UCSD-AML1 (cell line): ENCODE data around the gene FBXL17.
"Not testable (repeated sequence)": the region's sequence is repeated elsewhere in the genome, so short reads cannot be mapped to it uniquely, and the experiment has no call there.

Experiments used
- DNase-seq: peaks from one replicate; lab custom pipeline; 2025; ENCODE audit not compliant: unreplicated experiment; lab: John Stamatoyannopoulos, UW

FBXL17 gene

DNA sequence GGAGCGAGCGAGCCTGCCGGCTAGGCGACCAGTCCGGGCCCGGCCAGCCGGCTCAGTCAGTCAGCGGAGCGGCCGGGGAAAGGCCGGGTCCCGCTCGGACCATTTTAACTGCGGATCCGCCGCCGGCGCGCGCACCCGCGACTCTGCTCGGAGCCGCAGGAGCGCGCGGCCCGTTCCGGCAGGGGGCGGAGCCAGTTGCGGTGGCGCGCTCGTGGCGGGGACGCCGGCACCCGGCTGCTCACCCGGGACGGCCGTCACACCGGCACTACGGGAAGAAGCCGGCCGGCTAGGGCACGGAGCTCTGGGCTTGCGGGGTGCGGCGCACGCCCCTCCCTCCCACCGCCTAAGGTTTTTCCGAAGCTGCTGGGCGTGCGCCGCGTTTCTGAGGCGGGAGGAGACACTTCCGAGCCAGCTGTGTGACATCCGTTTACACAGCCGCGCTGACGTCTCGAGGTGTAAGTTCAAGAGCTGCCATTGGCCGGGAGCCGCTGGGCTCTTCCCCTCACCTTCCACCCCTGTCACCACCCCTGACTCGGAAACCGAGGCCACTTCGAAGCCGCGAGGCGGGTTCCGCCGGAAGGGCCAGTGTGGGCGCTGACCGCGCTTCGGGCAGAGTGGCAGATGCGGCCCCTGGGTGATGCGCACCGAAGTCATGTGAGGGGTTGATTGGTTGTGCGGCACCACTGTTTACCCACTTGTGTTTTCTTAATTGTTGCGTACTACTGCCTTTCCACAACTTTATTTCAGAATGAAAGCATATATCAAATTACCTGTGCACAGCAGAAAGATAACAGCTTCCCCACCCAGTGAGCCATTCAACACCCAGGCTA lies at the start of gene FBXL17:
Gene FBXL17 (minus strand): TSS at position 145 of the 830 bp plus-strand sequence.
- DNase-seq: peak; percentile 95

DNA sequence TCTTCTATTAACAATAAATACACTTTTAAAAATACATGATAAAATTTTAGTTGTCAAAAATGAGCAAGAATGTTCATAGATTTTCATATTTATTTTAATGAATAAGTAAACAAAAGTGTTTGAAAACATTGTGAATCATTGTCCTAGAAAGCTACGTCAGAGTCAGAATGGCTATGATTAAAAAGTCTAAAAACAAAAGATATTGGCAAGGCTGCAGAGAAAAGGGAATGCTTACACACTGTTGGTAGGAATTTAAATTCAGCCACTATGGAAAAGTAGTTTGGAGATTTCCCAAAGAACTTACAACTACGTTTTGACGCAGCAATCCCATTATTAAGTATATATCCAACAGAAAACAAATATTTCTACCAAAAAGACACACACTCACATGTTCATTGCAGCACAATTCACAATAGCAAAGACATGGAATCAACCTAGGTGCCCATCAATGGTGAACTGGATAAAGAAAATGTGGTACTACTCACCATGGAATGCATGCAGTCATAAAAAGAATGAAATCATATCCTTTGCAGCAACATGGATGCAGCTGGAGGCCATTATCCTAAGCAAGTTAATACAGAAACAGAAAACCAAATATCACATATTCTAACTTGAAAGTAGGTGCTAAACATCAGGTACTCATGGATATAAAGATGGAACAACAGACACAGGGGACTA lies 49.2 kb upstream of the FBXL17 start:
- no peak for DNase-seq

DNA sequence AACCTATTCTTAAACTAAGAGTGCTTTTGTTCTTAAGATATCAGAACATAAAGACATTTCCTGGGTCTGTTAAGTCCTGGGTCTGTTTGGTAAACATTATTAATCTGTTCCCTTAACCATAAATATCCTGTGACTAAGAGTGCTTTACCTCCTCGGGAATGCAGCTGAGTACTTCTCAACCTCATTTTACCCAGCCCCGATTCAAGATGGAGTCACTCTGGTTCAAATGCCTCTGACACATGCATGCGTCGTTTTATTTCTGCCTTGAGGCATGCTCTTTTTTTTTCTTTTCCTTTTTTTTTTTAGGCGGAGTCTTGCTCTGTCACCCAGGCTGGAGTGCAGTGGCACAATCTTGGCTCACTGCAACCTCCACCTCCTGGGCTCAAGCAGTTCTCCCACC lies 39.8 kb upstream of the FBXL17 start:
- DNase-seq: no peak

DNA sequence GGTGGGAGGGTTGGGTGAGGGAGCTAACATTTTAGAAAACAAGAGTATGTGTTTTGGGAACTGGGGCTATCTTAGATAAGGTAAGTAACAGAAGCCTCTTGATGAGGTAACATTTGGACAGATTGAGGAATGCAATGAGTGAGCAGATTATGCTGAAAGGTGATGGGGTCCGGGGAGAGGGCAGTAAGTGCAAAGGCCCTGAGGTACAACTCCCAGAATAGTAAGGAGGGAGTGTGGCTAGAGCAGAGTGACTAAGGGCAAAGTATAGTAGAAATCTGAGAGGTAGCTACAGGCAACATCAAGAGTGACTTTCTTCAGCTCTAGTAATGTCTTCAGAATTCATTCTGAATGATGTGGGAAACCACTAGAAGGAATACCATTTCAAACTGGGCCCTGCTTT lies 38.9 kb upstream of the FBXL17 start:
- DNase-seq: no peak

DNA sequence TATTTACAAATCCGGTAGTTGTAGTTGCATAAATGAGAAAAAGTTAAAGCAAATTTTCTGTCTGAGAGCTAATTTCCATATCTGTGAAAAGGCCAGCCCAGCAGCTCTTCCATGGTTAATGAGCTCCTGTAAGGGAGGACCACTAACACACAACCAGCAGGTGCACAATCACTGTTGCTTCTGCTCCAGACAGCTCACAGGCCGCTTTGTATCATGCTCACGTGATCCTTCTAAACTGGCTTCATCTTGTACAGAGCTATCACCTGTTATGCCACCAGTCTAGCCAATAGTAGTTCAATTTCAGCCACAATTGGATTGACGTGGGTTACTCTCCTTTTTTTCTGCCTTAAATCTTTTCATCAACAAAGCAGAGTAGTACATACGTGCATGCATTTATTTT lies 38.3 kb upstream of the FBXL17 start:
- DNase-seq: no peak

DNA sequence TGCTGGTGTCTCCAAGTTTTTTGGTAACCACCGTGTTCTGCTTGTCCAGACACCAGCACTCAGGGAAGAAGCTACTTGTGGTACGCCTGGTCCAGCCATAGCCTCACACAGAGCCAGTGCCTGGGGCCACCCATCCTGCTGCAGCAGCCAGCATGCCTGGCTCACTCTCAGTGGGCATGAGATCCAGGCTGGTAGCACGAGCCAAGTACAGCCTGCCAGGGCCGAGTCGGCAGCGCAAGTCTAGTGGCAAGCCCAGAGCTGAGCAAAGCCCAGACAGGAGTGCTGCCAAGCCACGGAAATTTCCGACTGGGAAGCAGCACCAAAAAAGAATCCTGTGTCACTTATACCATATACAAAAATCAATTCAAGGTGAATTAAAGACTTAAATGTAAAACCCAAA lies 36.3 kb upstream of the FBXL17 start:
- DNase-seq: no peak

DNA sequence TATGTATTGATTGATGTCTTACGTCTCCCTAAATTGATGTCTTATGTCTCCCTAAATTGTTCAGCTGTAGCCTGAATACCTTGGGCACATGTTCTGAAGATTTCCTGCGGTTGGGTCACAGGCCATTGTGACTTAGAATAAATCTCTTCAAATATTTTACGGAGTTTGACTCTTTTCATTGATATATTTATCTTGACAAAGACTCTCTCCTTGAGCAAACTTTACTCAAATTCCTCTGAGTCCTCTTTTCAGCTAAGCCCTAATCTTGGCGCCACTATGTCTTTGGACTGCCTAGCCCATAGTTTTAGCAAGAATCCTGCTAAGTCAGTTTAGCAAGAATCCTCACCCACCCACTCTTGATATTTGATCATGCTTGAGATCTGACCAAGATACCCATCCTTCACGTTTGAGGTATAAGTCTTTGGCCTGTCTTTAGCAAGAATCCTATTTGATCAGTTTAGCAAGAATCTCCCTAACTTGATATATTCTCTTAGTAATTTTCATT lies 35.3 kb upstream of the FBXL17 start:
- DNase-seq: no peak

DNA sequence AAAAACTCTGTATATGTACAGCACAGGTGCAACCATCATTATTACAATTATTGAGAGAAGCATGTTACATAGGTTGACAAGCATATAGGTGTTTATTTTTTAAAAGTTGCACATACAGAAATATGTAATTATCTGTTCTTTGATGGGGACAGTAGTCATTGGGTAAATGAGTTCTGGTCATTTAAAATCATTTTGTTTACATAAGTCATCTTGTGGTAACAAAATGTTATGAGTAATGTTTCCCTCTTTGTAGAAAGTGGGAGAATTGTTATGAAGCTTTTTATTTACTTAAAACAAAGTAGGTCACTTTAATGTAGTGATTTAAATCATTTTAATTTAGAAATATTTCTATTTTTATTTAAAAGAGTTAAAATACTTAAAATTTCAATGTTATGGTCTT lies 33.8 kb upstream of the FBXL17 start:
- no peak for DNase-seq

DNA sequence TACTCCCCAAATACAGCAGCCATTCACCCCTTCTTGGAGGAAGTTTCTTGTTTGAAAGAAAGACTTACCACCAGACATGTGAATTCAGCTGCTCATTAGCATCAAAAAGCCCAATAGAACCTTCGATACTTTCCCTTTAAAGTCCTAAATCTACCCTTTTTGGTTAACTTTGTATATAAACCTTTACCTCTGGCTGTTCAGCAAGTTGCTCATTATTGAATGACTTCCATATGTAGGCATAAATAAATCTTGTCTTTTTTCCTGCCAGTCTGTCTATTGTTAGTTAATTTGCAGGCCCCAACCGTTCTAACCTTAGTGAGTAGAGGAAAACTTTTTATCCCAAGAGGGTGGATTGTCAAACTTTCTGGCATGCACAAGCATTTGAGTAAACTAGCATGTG lies 27.9 kb upstream of the FBXL17 start:
- DNase-seq: no peak

DNA sequence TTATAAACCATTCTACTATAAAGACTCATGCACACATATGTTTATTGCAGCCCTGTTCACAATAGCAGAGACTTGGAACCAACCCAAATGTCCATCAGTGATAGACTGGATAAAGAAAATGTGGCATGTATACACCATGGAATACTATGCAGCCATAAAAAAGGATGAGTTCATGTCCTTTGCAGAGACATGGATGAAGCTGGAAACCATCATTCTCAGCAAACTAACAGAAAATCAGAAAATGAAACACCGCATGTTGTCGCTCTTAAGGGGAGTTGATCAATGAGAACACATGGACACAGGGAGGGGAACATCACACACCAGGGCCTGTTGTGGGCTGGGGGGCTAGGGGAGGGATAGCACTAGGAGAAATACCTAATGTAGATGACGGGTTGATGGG lies 23.3 kb upstream of the FBXL17 start:
- DNase-seq: not testable (repeated sequence)

DNA sequence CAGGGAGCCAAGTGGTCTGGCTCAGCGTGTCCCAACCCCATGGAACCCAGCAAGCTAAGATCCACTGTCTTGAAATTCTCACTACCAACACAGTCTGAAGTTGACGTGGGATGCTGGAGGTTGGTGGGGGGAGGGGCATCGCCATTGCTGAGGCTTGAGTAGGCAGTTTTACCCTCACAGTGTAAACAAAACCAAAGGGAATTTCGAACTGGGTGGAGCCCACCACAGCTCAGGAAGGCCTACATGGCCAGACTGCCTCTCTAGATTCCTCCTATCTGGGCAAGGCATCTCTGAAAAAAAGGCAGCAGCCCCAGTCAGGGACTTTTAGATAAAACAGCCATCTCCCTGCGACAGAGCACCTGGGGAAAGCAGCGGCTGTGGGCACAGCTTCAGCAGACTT lies 17.1 kb upstream of the FBXL17 start:
- DNase-seq: no peak

DNA sequence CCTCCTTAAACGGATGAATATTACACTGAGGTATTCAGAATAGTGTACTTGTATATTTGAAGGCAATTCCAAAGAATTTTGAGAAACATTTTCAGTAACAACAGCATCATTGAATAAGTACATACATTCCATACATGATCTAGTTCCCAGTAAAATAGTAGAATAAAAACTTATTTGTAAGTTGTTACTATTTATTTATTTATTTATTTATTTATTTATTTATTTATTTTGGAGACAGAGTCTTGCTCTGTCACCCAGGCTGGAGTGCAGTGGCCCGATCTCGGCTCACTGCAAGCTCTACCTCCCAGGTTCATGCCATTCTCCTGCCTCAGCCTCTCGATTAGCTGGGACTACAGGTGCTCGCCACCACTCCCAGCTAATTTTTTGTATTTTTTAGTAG lies 14.9 kb upstream of the FBXL17 start:
- not testable (repeated sequence) for DNase-seq

DNA sequence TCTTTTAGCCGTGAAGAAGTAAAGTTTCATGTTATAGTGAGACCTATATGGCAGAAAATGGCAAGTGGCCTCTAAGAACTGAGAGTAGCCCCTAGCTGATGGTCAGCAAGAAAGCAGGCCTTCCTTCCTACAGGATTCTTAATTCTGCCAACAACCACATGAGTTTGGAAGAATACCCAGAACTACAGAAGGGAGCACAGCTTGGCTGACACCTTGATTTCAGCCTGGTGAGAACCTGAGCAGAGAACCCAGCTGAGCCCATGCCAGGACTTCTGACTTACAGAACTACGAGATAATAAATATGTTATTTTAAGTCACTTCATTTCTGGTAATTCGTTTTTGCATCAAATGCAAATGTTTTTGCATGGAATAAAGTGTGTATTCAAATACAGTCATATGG lies 5.9 kb upstream of the FBXL17 start:
- no peak for DNase-seq

DNA sequence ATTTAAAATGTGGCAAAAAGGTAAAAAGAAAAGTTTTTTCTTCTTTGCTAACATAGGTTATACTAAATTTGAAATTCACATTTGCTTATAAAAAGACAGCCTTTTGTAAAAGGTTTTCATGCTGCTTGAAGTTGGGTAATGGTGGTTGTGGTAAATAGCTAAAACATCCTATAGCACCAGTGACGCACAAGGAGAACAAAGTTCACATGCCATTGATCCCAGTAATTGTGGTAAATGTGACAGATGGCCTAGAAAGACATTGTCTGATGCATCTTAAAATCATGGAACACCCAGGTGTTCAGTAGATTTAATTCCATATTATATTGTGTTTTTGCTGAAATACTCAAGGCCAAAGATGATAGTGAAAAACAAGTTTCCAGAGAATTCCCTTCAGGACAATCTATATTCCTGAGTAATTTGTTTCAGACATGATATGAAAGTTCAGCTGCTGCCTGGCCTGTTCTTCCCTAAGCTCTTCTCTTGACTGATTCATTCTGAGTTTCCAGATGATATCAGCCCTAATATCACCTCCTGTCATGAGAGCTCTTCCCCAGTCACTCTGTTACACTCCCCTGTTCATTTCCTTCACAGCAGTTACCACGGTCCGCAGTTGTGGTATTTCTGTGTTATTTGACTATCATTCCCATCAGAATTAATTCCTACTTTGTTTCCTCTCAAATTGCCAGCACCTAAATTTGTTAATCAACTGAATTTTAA lies 4.6 kb upstream of the FBXL17 start:
- no peak for DNase-seq

DNA sequence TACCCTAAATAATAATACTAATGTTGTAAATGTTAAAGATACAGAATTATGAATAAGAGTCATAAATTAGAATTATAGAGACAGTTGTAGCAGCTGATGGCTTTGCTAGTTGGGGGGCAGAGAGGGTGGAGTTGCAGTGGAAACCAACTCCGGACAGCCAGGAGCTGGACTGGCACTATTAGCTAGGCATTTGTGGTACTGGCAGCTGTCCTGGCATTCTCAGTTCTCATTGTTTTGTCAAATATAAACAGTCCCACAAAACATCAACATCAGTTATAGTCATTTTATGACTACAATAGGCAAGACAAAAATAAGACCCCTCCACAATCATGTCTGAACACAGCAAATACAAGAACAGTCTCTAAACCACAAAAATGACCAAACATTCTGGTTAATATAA lies 2.8 kb upstream of the FBXL17 start:
- no peak for DNase-seq

DNA sequence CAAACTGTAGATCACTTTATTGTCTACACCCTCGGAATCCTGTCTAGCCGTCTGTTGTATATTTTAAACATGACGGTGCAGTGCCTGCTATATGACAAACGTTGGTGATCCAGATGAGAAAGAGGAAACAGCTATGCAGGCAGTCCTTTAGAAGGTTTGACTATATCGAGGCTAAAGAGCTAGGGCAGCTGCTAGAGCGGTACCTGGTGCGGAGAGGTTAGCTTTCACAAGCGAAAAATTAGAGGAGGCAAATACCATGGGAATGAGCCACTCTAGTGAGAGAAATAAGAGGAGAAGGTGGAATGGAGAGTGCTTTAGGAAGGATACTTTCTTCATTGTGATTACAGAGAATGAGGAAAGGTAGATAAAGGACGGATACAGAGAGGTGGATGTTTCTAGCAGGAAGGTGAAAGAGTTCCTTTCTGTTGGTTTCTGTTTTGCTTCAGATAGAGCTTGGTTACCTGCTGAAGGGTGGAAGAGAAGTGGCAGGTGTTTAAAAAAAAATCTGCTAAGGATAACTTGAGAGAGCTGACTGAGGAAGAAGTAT lies 959 bp upstream of the FBXL17 start:
- no peak for DNase-seq

DNA sequence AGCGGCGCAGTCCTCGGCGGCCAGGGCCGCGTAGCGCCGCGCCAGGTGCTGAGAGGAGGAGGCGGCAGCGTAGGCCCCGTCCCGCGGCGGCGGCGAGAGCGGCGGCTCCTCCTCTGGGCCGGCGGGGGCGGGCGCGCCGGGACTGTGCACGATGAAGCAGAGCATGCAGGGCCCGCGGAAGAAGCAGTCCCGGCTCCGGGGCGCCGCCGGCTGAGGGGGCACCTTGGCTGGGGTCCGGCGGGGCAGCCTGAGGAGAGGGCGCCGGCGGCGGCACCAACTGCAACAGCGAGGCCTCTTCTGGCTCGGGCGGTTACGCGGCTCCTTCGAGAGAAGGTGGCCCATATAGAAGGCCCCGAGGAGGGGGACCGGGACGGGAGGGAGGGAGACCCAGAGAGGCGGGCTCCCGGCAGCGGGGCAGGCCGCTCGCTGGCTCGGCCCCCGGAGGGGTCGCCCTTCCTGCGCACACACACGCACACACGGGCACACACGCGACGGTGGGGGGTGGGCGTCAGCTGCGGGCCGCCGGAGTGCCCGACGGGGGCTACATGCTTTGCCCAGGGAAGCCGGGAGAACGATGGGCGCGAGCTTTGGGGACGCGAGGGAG lies 446 bp downstream of the FBXL17 start:
- peak; percentile 79 for DNase-seq

DNA sequence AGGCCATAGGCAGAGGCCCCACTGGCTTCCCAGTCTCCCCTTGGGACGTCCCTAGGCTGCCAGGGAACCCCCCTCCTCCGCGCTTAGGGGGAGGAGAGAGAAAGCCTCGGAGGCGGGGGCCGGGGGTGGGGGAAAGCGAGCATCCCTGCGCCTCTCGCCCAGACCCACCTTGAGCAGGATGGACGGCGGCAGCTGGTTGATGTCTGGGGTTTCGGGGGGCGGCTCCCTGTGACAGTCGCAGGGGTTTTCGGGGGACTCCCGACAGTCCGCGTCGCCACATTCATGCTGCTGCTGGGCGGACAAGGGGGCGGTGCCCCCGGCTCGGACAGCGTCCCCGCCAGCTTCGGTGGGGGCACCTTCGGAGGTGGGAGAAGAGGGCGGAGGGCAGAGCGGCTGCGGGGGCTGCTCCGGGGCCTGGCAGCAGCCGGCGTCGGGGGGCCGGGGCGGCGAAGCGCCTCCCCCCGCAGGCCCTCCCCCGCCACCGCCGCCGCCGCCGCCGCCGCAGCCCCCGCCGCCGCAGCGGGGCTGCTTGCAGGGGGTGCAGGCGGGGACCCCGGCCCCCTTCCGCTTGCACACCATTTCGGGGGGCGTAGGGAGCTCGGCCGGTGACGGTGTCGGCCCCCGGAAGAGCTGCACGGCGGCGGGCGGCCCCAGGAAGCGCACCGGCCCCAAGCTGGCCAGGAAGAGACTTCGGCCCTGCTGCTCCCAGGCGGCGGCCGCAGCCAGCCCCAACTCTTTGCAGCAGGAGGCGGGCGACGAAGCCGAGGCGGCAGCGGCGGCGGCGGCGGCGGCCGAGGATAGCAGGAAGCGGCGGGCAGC lies 1.2 kb downstream of the FBXL17 start:
- peak; percentile 42 for DNase-seq

DNA sequence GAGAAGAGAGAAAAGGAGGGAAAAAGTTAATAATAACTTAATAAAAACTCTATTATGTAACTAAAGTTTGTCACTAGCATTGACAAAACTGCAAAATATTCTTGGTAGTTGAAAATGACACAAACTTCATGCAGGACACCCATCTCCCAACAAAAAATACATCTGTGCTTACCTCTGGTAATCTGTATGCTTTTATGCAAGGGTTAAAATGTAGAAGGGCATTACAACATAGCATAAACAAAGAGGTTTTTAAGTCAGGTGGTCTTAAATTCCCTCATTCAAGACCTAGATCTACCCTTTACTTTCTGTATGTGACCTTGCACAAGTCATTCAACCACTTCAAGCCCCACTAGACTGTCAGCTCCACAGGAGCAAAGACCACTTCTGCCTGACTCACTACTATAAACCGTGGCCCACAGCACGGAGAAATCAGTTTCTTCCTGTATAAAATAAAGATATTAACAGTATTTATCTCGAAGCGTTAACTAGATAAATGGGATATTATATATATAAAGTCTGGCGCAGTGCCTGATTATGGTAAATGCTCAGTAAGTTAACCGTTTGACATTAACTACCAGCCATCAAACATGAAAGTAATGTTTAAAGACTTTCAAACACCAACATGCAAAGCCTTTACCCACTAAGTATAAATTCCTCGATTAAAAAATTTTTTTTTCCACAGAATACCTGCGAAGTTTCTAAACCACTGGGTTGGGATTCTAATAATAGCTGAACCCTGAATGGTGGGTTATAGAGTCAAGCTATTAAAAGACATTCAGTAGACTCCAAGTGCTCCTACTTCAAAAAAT lies 2.0 kb downstream of the FBXL17 start:
- no peak for DNase-seq
